Bone marrow (tissue), 2 donors: ENCODE data around the gene KRT36.

ENCODE experiments used
- DNase-seq, 2 donors: peaks; one replicate each; lab custom pipeline; 2025; lab: John Stamatoyannopoulos, UW

The KRT36 gene

GRCh38 chr17:41439375-41439774 is 50.3 kb downstream of the KRT36 start:
- no peak for DNase-seq

GRCh38 chr17:41437769-41438168 is 51.9 kb downstream of the KRT36 start:
- DNase-seq = no peak

- DNase-seq = no peak
These were observed 52.5 kb downstream of the KRT36 start for GRCh38 chr17:41437254-41437653.
